HepG2 (cell line): ENCODE results near the gene MPC1. TPM values are rescaled to one million over a fixed set of nuclear protein-coding genes. Genes with fewer than 3 reads are reported as not detected.

Source experiments
- ATRX ChIP-seq: sonication (generic); formaldehyde crosslinking; IDR thresholded peaks from 2 replicates; pipeline ENCODE4 v1.4.0; 2020; ENCODE audit warnings: missing genetic modification reagents, borderline replicate concordance
- BATF2 ChIP-seq: sonication (generic); formaldehyde crosslinking; IDR thresholded peaks from 2 replicates; pipeline ENCODE4 v1.8.0; 2022; ENCODE audit warnings: mild to moderate bottlenecking, missing genetic modification reagents, moderate library complexity
- CBFB ChIP-seq: sonication (generic); formaldehyde crosslinking; IDR thresholded peaks from 2 replicates; pipeline ENCODE4 v1.4.0; 2020; ENCODE audit warnings: missing genetic modification reagents
- FOSL2 ChIP-seq: sonication (generic); formaldehyde crosslinking; IDR thresholded peaks from 2 replicates; pipeline ENCODE4 v1.4.0; 2020; ENCODE audit warnings: missing genetic modification reagents
- HDAC2 ChIP-seq: sonication (generic); formaldehyde crosslinking; IDR thresholded peaks from 2 replicates; pipeline ENCODE4 v1.4.0; 2020; ENCODE audit warnings: missing genetic modification reagents
- HOXD1 ChIP-seq: sonication (generic); formaldehyde crosslinking; IDR thresholded peaks from 2 replicates; pipeline ENCODE4 v1.5.0; 2020; ENCODE audit warnings: missing genetic modification reagents
- PAX8 ChIP-seq: sonication (generic); formaldehyde crosslinking; IDR thresholded peaks from 2 replicates; pipeline ENCODE4 v1.8.0; 2022; ENCODE audit warnings: mild to moderate bottlenecking, missing genetic modification reagents, borderline replicate concordance
- PITX1 ChIP-seq: sonication (generic); formaldehyde crosslinking; IDR thresholded peaks from 2 replicates; pipeline ENCODE4 v1.5.1; 2020; ENCODE audit warnings: mild to moderate bottlenecking, missing genetic modification reagents
- POGZ ChIP-seq: sonication (generic); formaldehyde crosslinking; IDR thresholded peaks from 2 replicates; pipeline ENCODE4 v1.4.0; 2020; ENCODE audit warnings: mild to moderate bottlenecking, missing genetic modification reagents
- PRPF4 ChIP-seq: fragments of 200-400 bp; formaldehyde crosslinking; IDR thresholded peaks from 2 replicates; pipeline ENCODE4 v1.6.1; 2016; ENCODE audit warnings: low read length, low read depth; ENCODE audit not compliant: poor library complexity, severe bottlenecking
- RBFOX2 ChIP-seq: fragments of 200-400 bp; formaldehyde crosslinking; IDR thresholded peaks from 2 replicates; pipeline ENCODE4 v1.6.1; 2017; ENCODE audit warnings: low read depth, mild to moderate bottlenecking, low read length
- SRF ChIP-seq: IDR thresholded peaks from 2 replicates; pipeline ENCODE4 v1.6.1; 2011; ENCODE audit warnings: mild to moderate bottlenecking, low read depth, low read length, moderate library complexity
- TCF7 ChIP-seq: sonication (generic); IDR thresholded peaks from 2 replicates; pipeline ENCODE4 v1.6.1; 2016; ENCODE audit warnings: antibody characterized with exemption, low read depth
- TOPORS ChIP-seq: sonication (generic); formaldehyde crosslinking; IDR thresholded peaks from 2 replicates; pipeline ENCODE4 v1.8.0; 2023; ENCODE audit warnings: mild to moderate bottlenecking, missing genetic modification reagents
- ZBTB10 ChIP-seq: sonication (generic); formaldehyde crosslinking; IDR thresholded peaks from 2 replicates; pipeline ENCODE4 v1.4.0; 2020; ENCODE audit warnings: missing genetic modification reagents, borderline replicate concordance
- ZFP82 ChIP-seq: sonication (generic); formaldehyde crosslinking; IDR thresholded peaks from 2 replicates; pipeline ENCODE4 v1.5.1; 2020; ENCODE audit warnings: mild to moderate bottlenecking, missing genetic modification reagents, borderline replicate concordance
- ZKSCAN1 ChIP-seq: fragments of 150-350 bp; IDR thresholded peaks from 2 replicates; pipeline ENCODE4 v1.6.1; 2014; ENCODE audit warnings: low read length
- ZNF101 ChIP-seq: sonication (generic); formaldehyde crosslinking; IDR thresholded peaks from 2 replicates; pipeline ENCODE4 v1.4.0; 2020; ENCODE audit warnings: mild to moderate bottlenecking, low read depth, missing genetic modification reagents, borderline replicate concordance
- ZNF234 ChIP-seq: sonication (generic); formaldehyde crosslinking; conservative IDR thresholded peaks from 2 replicates; pipeline ENCODE4 v1.5.1; 2020; ENCODE audit warnings: mild to moderate bottlenecking, missing genetic modification reagents
- ZNF468 ChIP-seq: sonication (generic); formaldehyde crosslinking; IDR thresholded peaks from 2 replicates; pipeline ENCODE4 v1.8.0; 2022; ENCODE audit warnings: mild to moderate bottlenecking, moderate library complexity, missing genetic modification reagents
- ZNF572 ChIP-seq: sonication (generic); formaldehyde crosslinking; IDR thresholded peaks from 2 replicates; pipeline ENCODE4 v1.5.1; 2020; ENCODE audit warnings: mild to moderate bottlenecking, missing genetic modification reagents
- ZNF615 ChIP-seq: sonication (generic); formaldehyde crosslinking; IDR thresholded peaks from 2 replicates; pipeline ENCODE4 v1.5.0; 2020; ENCODE audit warnings: mild to moderate bottlenecking, missing genetic modification reagents, borderline replicate concordance
- ZNF670 ChIP-seq: sonication (generic); formaldehyde crosslinking; IDR thresholded peaks from 2 replicates; pipeline ENCODE4 v1.8.0; 2022; ENCODE audit warnings: mild to moderate bottlenecking, missing genetic modification reagents, borderline replicate concordance
- ZNF747 ChIP-seq: sonication (generic); formaldehyde crosslinking; IDR thresholded peaks from 2 replicates; pipeline ENCODE4 v1.8.1; 2023; ENCODE audit warnings: missing genetic modification reagents, mild to moderate bottlenecking, borderline replicate concordance
- ZNF772 ChIP-seq: sonication (generic); formaldehyde crosslinking; IDR thresholded peaks from 2 replicates; pipeline ENCODE4 v1.5.0; 2020; ENCODE audit warnings: mild to moderate bottlenecking, missing genetic modification reagents
- ZNF790 ChIP-seq: sonication (generic); formaldehyde crosslinking; IDR thresholded peaks from 2 replicates; pipeline ENCODE4 v1.8.0; 2022; ENCODE audit warnings: missing genetic modification reagents, mild to moderate bottlenecking, borderline replicate concordance
- ZSCAN12 ChIP-seq: sonication (generic); formaldehyde crosslinking; IDR thresholded peaks from 2 replicates; pipeline ENCODE4 v1.9.0; 2021; ENCODE audit warnings: mild to moderate bottlenecking, missing genetic modification reagents
- ZSCAN9 ChIP-seq: IDR thresholded peaks from 2 replicates; pipeline ENCODE4 v1.6.1; 2016; ENCODE audit warnings: borderline replicate concordance
- polyA plus RNA-seq, 8 experiments: library from polyadenylated mRNA; depleted of rRNA in 3 of 8; stranded (reverse) in 7 of 8; unstranded in 1 of 8; fragments of >200 nt; fragmentation: Illumina TruSeq in 4 of 8; extraction: Trizol in 4 of 8; gene quantifications; 2 replicates each; pipeline versions ENCODE4 v1.2.1 to v1.2.3, GENCODE V29; 2011 to 2016; ENCODE audit warnings: low read depth in 4 of 8, missing spikeins in 1 of 8, mixed read lengths in 1 of 8; ENCODE audit not compliant: insufficient read depth in 1 of 8
- total RNA-seq, 5 experiments: library from RNA; depleted of rRNA; stranded (reverse); fragments of >200 nt; fragmentation: Illumina TruSeq; extraction: Trizol; gene quantifications; 2 replicates each; pipeline ENCODE4 v1.2.3, GENCODE V29; 2016; ENCODE audit warnings: low read depth in 1 of 5
- TF ChIP-seq, protein P1 (sequence below): sonication (generic); formaldehyde crosslinking; IDR thresholded peaks from 2 replicates; pipeline ENCODE4 v1.8.0; 2022; ENCODE audit warnings: mild to moderate bottlenecking, missing genetic modification reagents; ENCODE audit not compliant: insufficient replicate concordance

Gene MPC1
- total and polyA plus RNA-seq, 2 of the 13 experiments (the other 11 are each of a cell fraction or from before 2014, with no cell fraction given), result 189 to 214 TPM

- 0 out of 2 replicates have a peak, but pooled peaks have one; percentile 17 for TF ChIP-seq ZNF234 (CRISPR knock-in tag)
- no peak for TF ChIP-seq ZNF772
- no peak for TF ChIP-seq TOPORS (CRISPR knock-in tag)
- 0 out of 2 replicates have a peak, but pooled peaks have one; percentile 25 for TF ChIP-seq TCF7
- TF ChIP-seq, protein P1, sequence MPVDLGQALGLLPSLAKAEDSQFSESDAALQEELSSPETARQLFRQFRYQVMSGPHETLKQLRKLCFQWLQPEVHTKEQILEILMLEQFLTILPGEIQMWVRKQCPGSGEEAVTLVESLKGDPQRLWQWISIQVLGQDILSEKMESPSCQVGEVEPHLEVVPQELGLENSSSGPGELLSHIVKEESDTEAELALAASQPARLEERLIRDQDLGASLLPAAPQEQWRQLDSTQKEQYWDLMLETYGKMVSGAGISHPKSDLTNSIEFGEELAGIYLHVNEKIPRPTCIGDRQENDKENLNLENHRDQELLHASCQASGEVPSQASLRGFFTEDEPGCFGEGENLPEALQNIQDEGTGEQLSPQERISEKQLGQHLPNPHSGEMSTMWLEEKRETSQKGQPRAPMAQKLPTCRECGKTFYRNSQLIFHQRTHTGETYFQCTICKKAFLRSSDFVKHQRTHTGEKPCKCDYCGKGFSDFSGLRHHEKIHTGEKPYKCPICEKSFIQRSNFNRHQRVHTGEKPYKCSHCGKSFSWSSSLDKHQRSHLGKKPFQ (CRISPR knock-in tag), result no peak
- TF ChIP-seq PITX1 (CRISPR knock-in tag), result 0 out of 2 replicates have a peak, but pooled peaks have one; percentile 54
- no peak for TF ChIP-seq RBFOX2
- no peak for TF ChIP-seq FOSL2 (CRISPR knock-in tag)
- TF ChIP-seq ZNF572 (CRISPR knock-in tag), result no peak
- TF ChIP-seq HOXD1, result 0 out of 2 replicates have a peak, but pooled peaks have one; percentile 35
- TF ChIP-seq BATF2 (CRISPR knock-in tag), result no peak
- no peak for TF ChIP-seq ZSCAN12
- TF ChIP-seq ZNF790 (CRISPR knock-in tag), result no peak
- no peak for TF ChIP-seq ZNF468
- TF ChIP-seq ZKSCAN1, result no peak
- TF ChIP-seq ZNF747, result no peak
- TF ChIP-seq PRPF4, result no peak
- TF ChIP-seq ZFP82, result no peak
- TF ChIP-seq ZNF670 (CRISPR knock-in tag), result no peak
- TF ChIP-seq CBFB (CRISPR knock-in tag), result no peak
- no peak for TF ChIP-seq SRF
- TF ChIP-seq ZSCAN9 (CRISPR knock-in tag), result peak; percentile 42; the same call in 1 of the 2 replicates
- 0 out of 2 replicates have a peak, but pooled peaks have one; percentile 53 for TF ChIP-seq POGZ (CRISPR knock-in tag)
- no peak for TF ChIP-seq ATRX (CRISPR knock-in tag)
- no peak for TF ChIP-seq ZNF101 (CRISPR knock-in tag)
- TF ChIP-seq ZNF615 (CRISPR knock-in tag), result no peak
- peak; percentile 72 for TF ChIP-seq HDAC2 (CRISPR knock-in tag)
- TF ChIP-seq PAX8 (CRISPR knock-in tag), result no peak
- TF ChIP-seq ZBTB10, result no peak
These were observed 6.4 kb upstream of the MPC1 start (continued) for GRCh38 chr6:166389119-166389518.
